ENCODE results near the gene ZNF385C.
"Not testable (repeated sequence)": the region's sequence is repeated elsewhere in the genome, so short reads cannot be mapped to it uniquely, and the experiment has no call there.

ZNF385C gene

DNA sequence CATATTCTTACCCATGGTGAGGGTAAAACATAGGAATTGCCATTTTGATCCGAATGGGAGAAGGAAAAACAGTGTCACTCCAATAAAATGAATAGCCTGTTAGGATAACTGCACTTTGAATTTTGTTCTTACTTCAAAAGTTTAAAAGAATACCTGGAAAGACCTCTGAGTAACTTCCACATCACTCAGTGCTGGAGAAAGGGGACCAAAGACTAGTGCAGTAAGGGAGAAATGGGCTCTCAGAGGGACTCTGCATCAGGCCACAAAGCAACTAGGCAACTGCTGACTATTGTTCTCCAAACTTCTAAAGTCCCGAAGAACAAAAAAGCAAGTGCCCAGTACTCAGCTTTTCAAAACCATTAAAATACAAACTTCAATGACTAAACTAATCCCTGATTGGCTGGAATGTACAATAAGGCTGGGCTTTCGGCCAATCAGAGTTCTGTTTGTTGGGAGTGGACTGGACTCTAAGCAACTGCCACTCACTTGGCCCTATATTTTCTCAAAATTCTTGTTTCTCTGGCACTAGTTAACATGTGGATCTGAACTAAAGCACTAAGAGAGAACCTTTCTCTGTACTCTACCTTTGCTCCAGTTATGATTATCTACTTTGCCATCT, 87.3 kb downstream of the ZNF385C start:
- in situ Hi-C loops (cut with HindIII; ENCODE audit: low pct_ligation_motif_present, low sequenced_read_pairs), result no loop called here
- Histone ChIP-seq H3K27me3 (replicated peaks) (no peaks in the 10 kb centered on the region), H3K4me3 (ENCODE audit: low read depth, low read length) (no peak overlapping the region), H3K27ac (peak overlapping the region; percentile 7), H3K36me3 (replicated peaks) (no peaks in the 10 kb centered on the region)
- DNase-seq, result peak; percentile 36
- TF ChIP-seq, protein P1, sequence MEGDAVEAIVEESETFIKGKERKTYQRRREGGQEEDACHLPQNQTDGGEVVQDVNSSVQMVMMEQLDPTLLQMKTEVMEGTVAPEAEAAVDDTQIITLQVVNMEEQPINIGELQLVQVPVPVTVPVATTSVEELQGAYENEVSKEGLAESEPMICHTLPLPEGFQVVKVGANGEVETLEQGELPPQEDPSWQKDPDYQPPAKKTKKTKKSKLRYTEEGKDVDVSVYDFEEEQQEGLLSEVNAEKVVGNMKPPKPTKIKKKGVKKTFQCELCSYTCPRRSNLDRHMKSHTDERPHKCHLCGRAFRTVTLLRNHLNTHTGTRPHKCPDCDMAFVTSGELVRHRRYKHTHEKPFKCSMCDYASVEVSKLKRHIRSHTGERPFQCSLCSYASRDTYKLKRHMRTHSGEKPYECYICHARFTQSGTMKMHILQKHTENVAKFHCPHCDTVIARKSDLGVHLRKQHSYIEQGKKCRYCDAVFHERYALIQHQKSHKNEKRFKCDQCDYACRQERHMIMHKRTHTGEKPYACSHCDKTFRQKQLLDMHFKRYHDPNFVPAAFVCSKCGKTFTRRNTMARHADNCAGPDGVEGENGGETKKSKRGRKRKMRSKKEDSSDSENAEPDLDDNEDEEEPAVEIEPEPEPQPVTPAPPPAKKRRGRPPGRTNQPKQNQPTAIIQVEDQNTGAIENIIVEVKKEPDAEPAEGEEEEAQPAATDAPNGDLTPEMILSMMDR (IDR thresholded peaks at IDR 0.05; ENCODE audit: low read depth, low read length, missing control alignments), result no peak

DNA sequence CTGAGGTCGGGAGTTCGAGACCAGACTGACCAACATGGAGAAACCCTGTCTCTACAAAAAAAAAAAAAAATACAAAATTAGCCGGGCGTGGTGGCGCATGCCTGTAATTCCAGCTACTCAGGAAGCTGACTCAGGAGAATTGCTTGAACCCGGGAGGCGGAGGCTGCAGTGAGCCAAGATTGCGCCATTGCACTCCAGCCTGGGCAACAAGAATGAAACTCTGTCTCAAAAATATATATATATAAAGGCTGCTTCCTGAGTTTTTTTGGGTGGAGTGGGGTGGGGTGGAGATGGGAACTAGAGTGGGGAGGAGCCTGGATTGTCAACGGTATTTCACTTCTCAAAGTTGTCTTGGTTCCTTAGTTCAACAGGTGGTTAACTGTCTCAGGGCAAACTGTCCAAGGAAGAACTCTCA, 88.0 kb downstream of the ZNF385C start:
- DNase-seq, result peak; percentile 72
- H3K36me3 ChIP-seq (replicated peaks); in situ Hi-C loops (cut with HindIII; ENCODE audit: low pct_ligation_motif_present, low sequenced_read_pairs); H3K27me3 ChIP-seq (replicated peaks); H3K4me3 ChIP-seq (ENCODE audit: low read depth, low read length): not testable (repeated sequence)
- peak overlapping the region; percentile 22 for H3K27ac ChIP-seq

GRCh38 chr17:42009170-42009569, 89.1 kb downstream of the ZNF385C start:
- Histone ChIP-seq H3K36me3 (replicated peaks) (no peaks in the 10 kb centered on the region), H3K27me3 (replicated peaks) (no peaks in the 10 kb centered on the region), H3K4me3 (ENCODE audit: low read depth, low read length) (no peak overlapping the region), H3K27ac (no peak overlapping the region)
- TF ChIP-seq, protein P1 (IDR thresholded peaks at IDR 0.05; ENCODE audit: low read depth, low read length, missing control alignments), result peak; percentile 46
- no peak for DNase-seq
- in situ Hi-C loops (cut with HindIII; ENCODE audit: low pct_ligation_motif_present, low sequenced_read_pairs), result no loop called here

DNA sequence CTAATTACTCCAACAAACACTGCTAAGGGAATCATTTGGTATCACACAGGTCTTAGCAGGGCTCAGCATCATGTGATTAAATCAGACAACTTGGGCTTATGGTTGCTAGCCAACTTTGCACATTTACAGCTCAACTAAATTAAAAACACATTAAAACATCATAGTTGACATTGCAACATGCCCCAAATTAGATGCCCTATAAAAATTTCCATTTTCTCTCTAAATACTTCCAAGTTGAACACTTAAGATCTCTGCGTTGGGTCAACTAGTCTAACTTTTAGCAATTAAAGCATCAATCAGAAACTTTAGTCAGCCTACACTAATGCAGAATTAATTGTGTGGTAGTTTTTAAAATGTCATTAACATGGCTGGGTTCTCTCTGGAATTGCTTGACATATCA, 93.1 kb downstream of the ZNF385C start:
- in situ Hi-C loops (cut with HindIII; ENCODE audit: low pct_ligation_motif_present, low sequenced_read_pairs), result no loop called here
- Histone ChIP-seq H3K27me3 (replicated peaks) (no peaks in the 10 kb centered on the region), H3K36me3 (replicated peaks) (peaks cover 9% of the 10 kb centered on the region), H3K27ac (no peak overlapping the region), H3K4me3 (ENCODE audit: low read depth, low read length) (no peak overlapping the region)
- TF ChIP-seq, protein P1 (IDR thresholded peaks at IDR 0.05; ENCODE audit: low read depth, low read length, missing control alignments), result no peak
- no peak for DNase-seq

GRCh38 chr17:42002792-42003301, 95.4 kb downstream of the ZNF385C start:
- Histone ChIP-seq H3K27ac (no peak overlapping the region), H3K36me3 (replicated peaks) (peaks cover 25% of the 10 kb centered on the region), H3K27me3 (replicated peaks) (no peaks in the 10 kb centered on the region), H3K4me3 (ENCODE audit: low read depth, low read length) (no peak overlapping the region)
- TF ChIP-seq, protein P1 (IDR thresholded peaks at IDR 0.05; ENCODE audit: low read depth, low read length, missing control alignments), result no peak
- in situ Hi-C loops (cut with HindIII; ENCODE audit: low pct_ligation_motif_present, low sequenced_read_pairs), result no loop called here
- no peak for DNase-seq

DNA sequence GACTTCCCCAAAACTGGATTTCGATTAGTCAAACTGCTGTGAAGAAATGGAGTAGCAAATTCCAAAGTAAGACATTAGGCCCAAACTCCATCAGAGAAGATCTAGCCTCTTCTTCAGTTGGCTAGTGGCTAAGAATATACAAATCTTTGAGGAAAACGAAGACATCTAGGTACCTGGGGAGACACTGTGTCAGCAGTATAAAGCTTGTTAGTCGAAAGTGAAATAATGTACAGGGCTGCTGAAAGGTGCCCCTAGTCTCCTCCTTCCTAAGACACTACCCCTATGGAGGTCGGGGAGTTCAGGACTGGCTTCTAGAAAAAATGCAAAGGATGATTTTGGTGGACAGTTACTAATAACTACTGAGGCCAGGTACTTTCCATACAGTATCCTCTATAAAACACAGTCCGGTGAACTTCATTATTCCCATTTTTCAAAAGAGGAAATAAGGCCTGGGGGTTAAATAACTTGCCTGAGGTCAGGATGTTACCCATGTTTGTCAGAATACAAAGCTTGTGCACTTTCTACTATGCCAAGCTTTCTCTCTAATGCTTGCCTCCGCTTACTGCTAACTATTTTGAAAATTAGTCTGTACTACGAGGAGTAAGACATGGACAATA, 96.0 kb downstream of the ZNF385C start:
- in situ Hi-C loops (cut with HindIII; ENCODE audit: low pct_ligation_motif_present, low sequenced_read_pairs), result no loop called here
- Histone ChIP-seq H3K27ac (no peak overlapping the region), H3K4me3 (ENCODE audit: low read depth, low read length) (no peak overlapping the region), H3K36me3 (replicated peaks) (peaks cover 30% of the 10 kb centered on the region), H3K27me3 (replicated peaks) (no peaks in the 10 kb centered on the region)
- TF ChIP-seq, protein P1 (IDR thresholded peaks at IDR 0.05; ENCODE audit: low read depth, low read length, missing control alignments), result no peak
- DNase-seq, result no peak
